GM23338 (cell line): Measurements from ENCODE around the gene MAP3K7CL. TPM values are rescaled to one million over a fixed set of nuclear protein-coding genes. Genes with fewer than 3 reads are reported as not detected.
"Not testable (repeated sequence)": the region's sequence is repeated elsewhere in the genome, so short reads cannot be mapped to it uniquely, and the experiment has no call there.

Experiments
- ATAC-seq: fragments of 200-7000 bp; cut with Tn5 transposase; 3 replicates; pipeline ENCODE4 v1.9.1; 2020
- DNase-seq: peaks from one replicate; pipeline ENCODE4 v3.0.0-alpha.2; 2015; ENCODE audit warnings: low spot score
- H2AFZ ChIP-seq: fragments of 200-600 bp; sonication (generic); 2 replicates; pipeline ENCODE4 v1.8.0; 2016; ENCODE audit warnings: antibody characterized with exemption, mild to moderate bottlenecking, moderate library complexity
- H3F3A ChIP-seq: fragments of 200-600 bp; sonication (generic); replicated peaks from 2 replicates; pipeline ENCODE4 v1.8.0; 2017; ENCODE audit warnings: antibody characterized with exemption, mixed run types, low read depth
- H3K27ac ChIP-seq: fragments of 200-600 bp; sonication (generic); 2 replicates; pipeline ENCODE4 v1.6.1; 2016; ENCODE audit warnings: low read depth
- H3K27me3 ChIP-seq: fragments of 200-600 bp; sonication (generic); 2 replicates; pipeline ENCODE4 v1.8.0; 2016; ENCODE audit warnings: mild to moderate bottlenecking, mixed run types, moderate library complexity; ENCODE audit not compliant: insufficient read depth
- H3K36me3 ChIP-seq: fragments of 200-600 bp; sonication (generic); 2 replicates; pipeline ENCODE4 v1.8.0; 2016; ENCODE audit warnings: mild to moderate bottlenecking; ENCODE audit not compliant: insufficient read depth
- H3K4me1 ChIP-seq: fragments of 200-600 bp; sonication (generic); 2 replicates; pipeline ENCODE4 v1.8.0; 2016; ENCODE audit warnings: mild to moderate bottlenecking, moderate library complexity; ENCODE audit not compliant: insufficient read depth
- H3K4me2 ChIP-seq: fragments of 200-600 bp; sonication (generic); 2 replicates; pipeline ENCODE4 v1.7.1; 2017; ENCODE audit warnings: mixed run types
- H3K4me3 ChIP-seq: fragments of 200-600 bp; sonication (generic); 2 replicates; pipeline ENCODE4 v1.6.1; 2016; ENCODE audit warnings: mixed run types
- H3K79me2 ChIP-seq: fragments of 200-600 bp; sonication (generic); replicated peaks from 2 replicates; pipeline ENCODE4 v1.8.0; 2017; ENCODE audit warnings: mild to moderate bottlenecking; ENCODE audit not compliant: insufficient read depth
- H3K9me2 ChIP-seq: fragments of 200-600 bp; sonication (generic); 2 replicates; pipeline ENCODE4 v1.8.0; 2017; ENCODE audit not compliant: insufficient read depth
- H4K20me1 ChIP-seq: fragments of 200-600 bp; sonication (generic); replicated peaks from 2 replicates; pipeline ENCODE4 v1.8.0; 2017; ENCODE audit warnings: mild to moderate bottlenecking; ENCODE audit not compliant: insufficient read depth
- H3K27ac Mint-ChIP-seq: 2 replicates; pipeline ENCODE4 v1.8.0; 2020; ENCODE audit warnings: inconsistent platforms, mild to moderate bottlenecking, moderate library complexity, mixed read lengths
- H3K27me3 Mint-ChIP-seq: 3 replicates; pipeline ENCODE4 v1.8.0; 2022; ENCODE audit warnings: low read depth, mild to moderate bottlenecking, moderate library complexity, mixed read lengths, inconsistent platforms; ENCODE audit not compliant: insufficient read depth, poor library complexity
- H3K36me3 Mint-ChIP-seq: 3 replicates; pipeline ENCODE4 v1.8.0; 2021; ENCODE audit warnings: low read depth, mild to moderate bottlenecking, inconsistent platforms, moderate library complexity, mixed read lengths
- H3K4me1 Mint-ChIP-seq: 3 replicates; pipeline ENCODE4 v1.8.0; 2020; ENCODE audit warnings: mild to moderate bottlenecking, inconsistent platforms, mixed read lengths
- H3K4me3 Mint-ChIP-seq: 3 replicates; pipeline ENCODE4 v1.8.0; 2021; ENCODE audit warnings: moderate library complexity, mild to moderate bottlenecking, inconsistent platforms, mixed read lengths
- H3K9me3 Mint-ChIP-seq: 3 replicates; pipeline ENCODE4 v1.8.0; 2020; ENCODE audit warnings: moderate library complexity, mild to moderate bottlenecking, inconsistent platforms, mixed read lengths
- CREB1 ChIP-seq: fragments of 250-450 bp; sonication (Bioruptor Pico); IDR thresholded peaks from 2 replicates; pipeline ENCODE4 v1.5.0; 2020; ENCODE audit warnings: low read depth, mild to moderate bottlenecking, moderate library complexity
- EZH2 ChIP-seq: fragments of 200-600 bp; sonication (generic); IDR thresholded peaks from one replicate; pipeline ENCODE4 v1.8.0; 2017; ENCODE audit warnings: antibody characterized with exemption, mild to moderate bottlenecking, low read depth; ENCODE audit not compliant: unreplicated experiment
- EZH2phosphoT487 ChIP-seq: fragments of 200-600 bp; sonication (generic); IDR thresholded peaks from one replicate; pipeline ENCODE4 v1.8.1; 2018; ENCODE audit warnings: antibody characterized with exemption; ENCODE audit not compliant: unreplicated experiment
- NANOG ChIP-seq: IDR thresholded peaks from 2 replicates; pipeline ENCODE4 v1.6.1; 2016; ENCODE audit warnings: antibody characterized with exemption, borderline replicate concordance
- POLR2AphosphoS5 ChIP-seq: IDR thresholded peaks from 2 replicates; pipeline ENCODE4 v1.6.1; 2016; ENCODE audit warnings: antibody characterized with exemption, low read depth
- REST ChIP-seq: IDR thresholded peaks from one replicate; pipeline ENCODE4 v1.6.1; 2018; ENCODE audit warnings: antibody characterized with exemption; ENCODE audit not compliant: unreplicated experiment
- ZNF114 ChIP-seq: fragments of 250-450 bp; sonication (Bioruptor Pico); IDR thresholded peaks from 2 replicates; pipeline ENCODE4 v1.5.0; 2020; ENCODE audit warnings: mild to moderate bottlenecking, moderate library complexity
- ZNF462 ChIP-seq: fragments of 250-450 bp; sonication (Bioruptor Pico); IDR thresholded peaks from 2 replicates; pipeline ENCODE4 v1.5.0; 2020; ENCODE audit warnings: mild to moderate bottlenecking, moderate library complexity
- polyA plus RNA-seq: library from polyadenylated mRNA; unstranded; fragments of >200 nt; fragmentation: Nextera tagmentation; extraction: Ambion mirVana; gene quantifications from 2 replicates; pipeline ENCODE4 v1.2.1, GENCODE V29; 2016
- total RNA-seq: library from RNA; depleted of rRNA; stranded (reverse); fragments of >200 nt; shearing (Covaris generic); gene quantifications from 2 replicates; pipeline ENCODE4 v1.2.3, GENCODE V29; 2014
- TF ChIP-seq, protein P1 (sequence below): IDR thresholded peaks from 2 replicates; pipeline ENCODE4 v1.6.1; 2016; ENCODE audit warnings: antibody characterized with exemption
- TF ChIP-seq, protein P2 (sequence below), 2 experiments: fragments of 200-600 bp in 1 of 2; sonication (generic) in 1 of 2; conservative IDR thresholded peaks; 2 replicates each; pipeline versions ENCODE4 v1.5.1 to v1.6.1; 2016 to 2017; ENCODE audit warnings: antibody characterized with exemption in 2 of 2, low read depth in 2 of 2, mild to moderate bottlenecking in 2 of 2, moderate library complexity in 1 of 2

MAP3K7CL gene
- total and polyA plus RNA-seq, 2 experiments from 2014 or later: 2.4 to 3.6 TPM

DNA sequence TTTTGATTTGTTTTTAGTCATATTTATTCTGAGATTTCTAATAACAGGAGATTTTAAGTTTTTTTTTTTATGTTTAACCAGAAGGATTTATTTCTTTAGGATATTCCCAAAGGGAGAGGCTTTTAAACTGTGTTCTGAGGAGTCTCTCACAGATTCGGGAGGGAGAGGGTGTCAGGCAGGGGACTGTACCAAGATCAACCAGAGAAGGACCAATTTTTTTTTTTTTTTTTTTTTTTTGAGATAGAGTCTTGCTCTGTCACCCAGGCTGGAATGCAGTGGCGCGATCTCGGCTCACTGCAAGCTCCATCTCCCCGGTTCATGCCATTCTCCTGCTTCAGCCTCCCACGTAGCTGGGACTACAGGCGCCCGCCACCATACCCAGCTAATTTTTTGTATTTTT lies 37.0 kb downstream of the MAP3K7CL start:
- H3K4me1 Mint-ChIP-seq, H3K4me2 ChIP-seq, H3K27ac ChIP-seq, H3K27ac Mint-ChIP-seq, ATAC-seq, H3F3A ChIP-seq, H3K36me3 Mint-ChIP-seq, H4K20me1 ChIP-seq, H3K27me3 Mint-ChIP-seq, H3K36me3 ChIP-seq, H3K4me3 ChIP-seq, H3K9me3 Mint-ChIP-seq, H3K4me3 Mint-ChIP-seq, DNase-seq, H3K27me3 ChIP-seq, H3K4me1 ChIP-seq, H2AFZ ChIP-seq, H3K79me2 ChIP-seq, H3K9me2 ChIP-seq: not testable (repeated sequence)

DNA sequence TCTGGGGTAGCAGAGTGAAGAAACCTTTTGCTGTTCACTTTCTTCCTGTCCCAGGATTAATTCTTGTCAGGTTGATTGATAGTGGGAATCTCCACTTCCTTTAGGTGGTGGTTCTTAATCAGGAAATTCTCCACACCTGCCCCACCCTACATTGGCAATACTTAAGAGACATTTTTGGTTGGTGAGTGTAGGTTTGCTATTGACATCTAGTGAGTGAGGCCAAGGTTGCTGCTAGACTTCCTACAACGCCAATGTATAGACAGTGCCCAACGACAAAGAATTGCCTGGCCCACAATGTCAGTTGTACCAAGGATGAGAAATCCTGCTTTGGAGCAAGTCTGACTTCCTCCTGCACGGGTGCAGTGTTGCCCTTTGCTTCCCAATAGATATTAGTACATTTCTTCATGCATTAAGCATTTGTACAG lies 38.5 kb downstream of the MAP3K7CL start:
- Histone ChIP-seq H3K36me3 (no peaks in the 10 kb centered on the region), H3K27me3 (no peaks in the 10 kb centered on the region), H4K20me1 (no peaks in the 10 kb centered on the region), H3K4me2 (no peak overlapping the region), H3K9me2 (no peaks in the 10 kb centered on the region), H3K4me1 (no peaks in the 10 kb centered on the region), H3F3A (no peaks in the 10 kb centered on the region), H2AFZ (no peak overlapping the region), H3K4me3 (no peak overlapping the region), H3K79me2 (no peaks in the 10 kb centered on the region), H3K27ac (no peak overlapping the region)
- Mint-ChIP-seq H3K4me1 (no peaks in the 10 kb centered on the region), H3K9me3 (no peaks in the 10 kb centered on the region), H3K27me3 (no peaks in the 10 kb centered on the region), H3K4me3 (no peak overlapping the region), H3K27ac (no peak overlapping the region), H3K36me3 (no peaks in the 10 kb centered on the region)
- no peak for DNase-seq
- no peak for ATAC-seq
- TF ChIP-seq, protein P1, sequence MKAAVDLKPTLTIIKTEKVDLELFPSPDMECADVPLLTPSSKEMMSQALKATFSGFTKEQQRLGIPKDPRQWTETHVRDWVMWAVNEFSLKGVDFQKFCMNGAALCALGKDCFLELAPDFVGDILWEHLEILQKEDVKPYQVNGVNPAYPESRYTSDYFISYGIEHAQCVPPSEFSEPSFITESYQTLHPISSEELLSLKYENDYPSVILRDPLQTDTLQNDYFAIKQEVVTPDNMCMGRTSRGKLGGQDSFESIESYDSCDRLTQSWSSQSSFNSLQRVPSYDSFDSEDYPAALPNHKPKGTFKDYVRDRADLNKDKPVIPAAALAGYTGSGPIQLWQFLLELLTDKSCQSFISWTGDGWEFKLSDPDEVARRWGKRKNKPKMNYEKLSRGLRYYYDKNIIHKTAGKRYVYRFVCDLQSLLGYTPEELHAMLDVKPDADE: no peak
- TF ChIP-seq CREB1 (CRISPR knock-in tag) (no peak), ZNF114 (CRISPR knock-in tag) (no peak), POLR2AphosphoS5 (no peak), EZH2 (no peak), REST (no peak), ZNF462 (CRISPR knock-in tag) (no peak), NANOG (no peak), EZH2phosphoT487 (no peak)
- TF ChIP-seq, protein P2, sequence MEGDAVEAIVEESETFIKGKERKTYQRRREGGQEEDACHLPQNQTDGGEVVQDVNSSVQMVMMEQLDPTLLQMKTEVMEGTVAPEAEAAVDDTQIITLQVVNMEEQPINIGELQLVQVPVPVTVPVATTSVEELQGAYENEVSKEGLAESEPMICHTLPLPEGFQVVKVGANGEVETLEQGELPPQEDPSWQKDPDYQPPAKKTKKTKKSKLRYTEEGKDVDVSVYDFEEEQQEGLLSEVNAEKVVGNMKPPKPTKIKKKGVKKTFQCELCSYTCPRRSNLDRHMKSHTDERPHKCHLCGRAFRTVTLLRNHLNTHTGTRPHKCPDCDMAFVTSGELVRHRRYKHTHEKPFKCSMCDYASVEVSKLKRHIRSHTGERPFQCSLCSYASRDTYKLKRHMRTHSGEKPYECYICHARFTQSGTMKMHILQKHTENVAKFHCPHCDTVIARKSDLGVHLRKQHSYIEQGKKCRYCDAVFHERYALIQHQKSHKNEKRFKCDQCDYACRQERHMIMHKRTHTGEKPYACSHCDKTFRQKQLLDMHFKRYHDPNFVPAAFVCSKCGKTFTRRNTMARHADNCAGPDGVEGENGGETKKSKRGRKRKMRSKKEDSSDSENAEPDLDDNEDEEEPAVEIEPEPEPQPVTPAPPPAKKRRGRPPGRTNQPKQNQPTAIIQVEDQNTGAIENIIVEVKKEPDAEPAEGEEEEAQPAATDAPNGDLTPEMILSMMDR (conservative IDR thresholded peaks at IDR 0.05; ENCODE audit: low read depth in 2 of 2): no peak
